ENCODE results near the gene SERTM2. TPM values are rescaled to one million over a fixed set of nuclear protein-coding genes. Genes with fewer than 3 reads are reported as not detected.

Gene SERTM2
- total RNA-seq, 1 donor from 2014 or later = 0.16 TPM

GRCh38 chrX:111560801-111561200, 49.4 kb downstream of the SERTM2 start:
- DNase-seq = no peak

- DNase-seq = no peak
These were observed 50.4 kb downstream of the SERTM2 start for GRCh38 chrX:111561851-111562250.

GRCh38 chrX:111567542-111568255, 56.3 kb downstream of the SERTM2 start:
- no peak for DNase-seq

- DNase-seq = no peak
These were observed 56.9 kb downstream of the SERTM2 start for GRCh38 chrX:111568354-111568753.

GRCh38 chrX:111568817-111569216, 57.4 kb downstream of the SERTM2 start:
- no peak for DNase-seq

Other genes starting within 250 kb of the SERTM2 start
- gene CAPN6, start 241.2 kb upstream of the SERTM2 start, total RNA-seq = 0.31 TPM
- 389 TPM for gene DCX, start 99.5 kb upstream of the SERTM2 start, total RNA-seq
- gene ALG13, start 169.5 kb downstream of the SERTM2 start, total RNA-seq = 48.5 TPM

Data from occipital lobe (tissue), 2 donors.